KMS-11 (cell line): ENCODE results near the gene TBC1D19.

Experiments used
- H2AFZ ChIP-seq: fragments of 200-600 bp; sonication (generic); 2 replicates; pipeline ENCODE4 v1.6.1; 2016; ENCODE audit warnings: antibody characterized with exemption, mixed run types, low read depth
- H3K27ac ChIP-seq: fragments of 200-600 bp; sonication (generic); 2 replicates; pipeline ENCODE4 v1.6.1; 2016; ENCODE audit warnings: mild to moderate bottlenecking, mixed run types
- H3K27me3 ChIP-seq: fragments of 200-600 bp; sonication (generic); 2 replicates; pipeline ENCODE4 v1.6.1; 2017; ENCODE audit warnings: mild to moderate bottlenecking, low read depth, mixed run types, moderate library complexity; ENCODE audit not compliant: insufficient read depth
- H3K36me3 ChIP-seq: fragments of 200-600 bp; sonication (generic); 2 replicates; pipeline ENCODE4 v1.6.1; 2017; ENCODE audit warnings: mild to moderate bottlenecking, mixed run types; ENCODE audit not compliant: insufficient read depth
- H3K4me1 ChIP-seq: fragments of 200-600 bp; sonication (generic); 2 replicates; pipeline ENCODE4 v1.6.1; 2016; ENCODE audit warnings: mild to moderate bottlenecking, low read depth, mixed run types; ENCODE audit not compliant: poor library complexity, severe bottlenecking
- H3K4me2 ChIP-seq: fragments of 200-600 bp; sonication (generic); 2 replicates; pipeline ENCODE4 v1.7.0; 2016; ENCODE audit warnings: mild to moderate bottlenecking, mixed run types
- H3K4me3 ChIP-seq: fragments of 200-600 bp; sonication (generic); IDR thresholded peaks from 2 replicates; pipeline ENCODE4 v1.6.1; 2017; ENCODE audit warnings: low read depth, low read length, mixed read lengths; ENCODE audit not compliant: insufficient read depth
- H3K79me2 ChIP-seq: fragments of 200-600 bp; sonication (generic); 2 replicates; pipeline ENCODE4 v1.6.1; 2016; ENCODE audit warnings: low read depth, mixed run types; ENCODE audit not compliant: insufficient read depth
- H3K9ac ChIP-seq: fragments of 200-600 bp; sonication (generic); 2 replicates; pipeline ENCODE4 v1.6.1; 2016; ENCODE audit warnings: mild to moderate bottlenecking, mixed run types
- H4K20me1 ChIP-seq: fragments of 200-600 bp; sonication (generic); 2 replicates; pipeline ENCODE4 v1.6.1; 2016; ENCODE audit warnings: mild to moderate bottlenecking, mixed run types; ENCODE audit not compliant: insufficient read depth
- TF ChIP-seq, protein P1 (sequence below): fragments of 200-600 bp; sonication (generic); conservative IDR thresholded peaks from 2 replicates; pipeline ENCODE4 v1.6.1; 2017; ENCODE audit warnings: low read depth, mild to moderate bottlenecking, antibody characterized with exemption, low read length, moderate library complexity, mixed read lengths

TBC1D19 gene

DNA sequence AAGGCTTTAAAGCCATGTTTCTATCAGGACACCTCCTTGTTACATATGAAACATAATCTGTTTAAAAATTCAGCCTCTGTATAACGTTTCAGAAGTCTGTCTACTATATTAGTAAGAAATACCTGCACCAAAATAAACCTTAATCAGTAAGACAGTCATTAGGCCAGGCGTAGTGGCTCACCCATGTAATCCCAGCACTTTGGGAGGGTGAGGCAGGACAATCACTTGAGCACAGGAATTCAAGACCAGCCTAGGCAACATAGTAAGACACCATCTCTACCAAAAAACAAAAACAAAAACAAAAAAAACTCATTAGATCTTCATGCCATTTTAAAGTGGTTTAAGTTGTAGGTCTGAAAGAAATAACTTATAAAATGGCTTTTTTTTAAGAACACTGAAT is 169.3 kb downstream of the TBC1D19 start:
- Histone ChIP-seq H2AFZ (no peak overlapping the region), H3K27ac (no peak overlapping the region), H3K4me3 (no peak overlapping the region), H3K9ac (no peak overlapping the region), H3K4me1 (no peaks in the 10 kb centered on the region), H3K79me2 (no peaks in the 10 kb centered on the region), H3K27me3 (no peaks in the 10 kb centered on the region), H3K36me3 (no peaks in the 10 kb centered on the region), H4K20me1 (no peaks in the 10 kb centered on the region), H3K4me2 (no peak overlapping the region)
- TF ChIP-seq, protein P1, sequence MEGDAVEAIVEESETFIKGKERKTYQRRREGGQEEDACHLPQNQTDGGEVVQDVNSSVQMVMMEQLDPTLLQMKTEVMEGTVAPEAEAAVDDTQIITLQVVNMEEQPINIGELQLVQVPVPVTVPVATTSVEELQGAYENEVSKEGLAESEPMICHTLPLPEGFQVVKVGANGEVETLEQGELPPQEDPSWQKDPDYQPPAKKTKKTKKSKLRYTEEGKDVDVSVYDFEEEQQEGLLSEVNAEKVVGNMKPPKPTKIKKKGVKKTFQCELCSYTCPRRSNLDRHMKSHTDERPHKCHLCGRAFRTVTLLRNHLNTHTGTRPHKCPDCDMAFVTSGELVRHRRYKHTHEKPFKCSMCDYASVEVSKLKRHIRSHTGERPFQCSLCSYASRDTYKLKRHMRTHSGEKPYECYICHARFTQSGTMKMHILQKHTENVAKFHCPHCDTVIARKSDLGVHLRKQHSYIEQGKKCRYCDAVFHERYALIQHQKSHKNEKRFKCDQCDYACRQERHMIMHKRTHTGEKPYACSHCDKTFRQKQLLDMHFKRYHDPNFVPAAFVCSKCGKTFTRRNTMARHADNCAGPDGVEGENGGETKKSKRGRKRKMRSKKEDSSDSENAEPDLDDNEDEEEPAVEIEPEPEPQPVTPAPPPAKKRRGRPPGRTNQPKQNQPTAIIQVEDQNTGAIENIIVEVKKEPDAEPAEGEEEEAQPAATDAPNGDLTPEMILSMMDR, result no peak

DNA sequence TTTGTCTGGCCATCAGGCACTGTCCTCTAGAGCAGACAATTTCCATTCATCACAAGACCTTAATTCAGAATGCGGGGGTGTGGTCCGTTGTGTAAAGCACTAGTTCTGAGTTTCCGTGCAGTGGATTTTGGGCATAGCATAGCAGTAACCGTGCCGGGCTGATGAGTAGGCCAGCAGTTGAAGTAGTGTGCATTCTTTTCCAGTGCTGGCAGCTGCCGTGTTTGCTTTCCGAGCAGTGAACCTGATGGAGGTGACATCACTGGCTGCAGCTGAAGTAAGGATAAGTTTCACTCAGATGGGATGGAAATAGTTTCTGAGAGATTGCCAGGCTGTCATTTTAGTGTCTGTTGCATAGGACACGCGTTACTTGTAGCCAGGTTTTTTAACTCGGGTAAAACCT is 169.7 kb downstream of the TBC1D19 start:
- Histone ChIP-seq H2AFZ (no peak overlapping the region), H3K79me2 (no peaks in the 10 kb centered on the region), H3K27me3 (no peaks in the 10 kb centered on the region), H3K27ac (no peak overlapping the region), H3K9ac (no peak overlapping the region), H4K20me1 (no peaks in the 10 kb centered on the region), H3K4me2 (no peak overlapping the region), H3K4me1 (no peaks in the 10 kb centered on the region), H3K36me3 (no peaks in the 10 kb centered on the region), H3K4me3 (no peak overlapping the region)
- TF ChIP-seq, protein P1, result no peak

- Histone ChIP-seq H4K20me1 (no peaks in the 10 kb centered on the region), H3K79me2 (no peaks in the 10 kb centered on the region), H3K4me3 (no peak overlapping the region), H2AFZ (no peak overlapping the region), H3K9ac (no peak overlapping the region), H3K36me3 (no peaks in the 10 kb centered on the region), H3K27ac (no peak overlapping the region), H3K4me2 (no peak overlapping the region), H3K27me3 (no peaks in the 10 kb centered on the region), H3K4me1 (peaks cover 4% of the 10 kb centered on the region)
- TF ChIP-seq, protein P1, result no peak
Measured at GRCh38 chr4:26757751-26758150, 173.9 kb downstream of the TBC1D19 start.

GRCh38 chr4:26758899-26759298 is 175.0 kb downstream of the TBC1D19 start:
- H2AFZ ChIP-seq, result no peak overlapping the region
- H3K9ac ChIP-seq, result no peak overlapping the region
- no peaks in the 10 kb centered on the region for H3K27me3 ChIP-seq
- no peak overlapping the region for H3K27ac ChIP-seq
- H3K79me2 ChIP-seq, result no peaks in the 10 kb centered on the region
- H3K4me2 ChIP-seq, result no peak overlapping the region
- no peaks in the 10 kb centered on the region for H3K36me3 ChIP-seq
- no peak overlapping the region for H3K4me3 ChIP-seq
- H4K20me1 ChIP-seq, result no peaks in the 10 kb centered on the region
- peaks cover 5% of the 10 kb centered on the region for H3K4me1 ChIP-seq
- TF ChIP-seq, protein P1, result no peak
